ENCODE data around the gene SSNA1. TPM values are rescaled to one million over a fixed set of nuclear protein-coding genes. Genes with fewer than 3 reads are reported as not detected.

SSNA1 gene
- total and polyA plus RNA-seq, 9 of the 15 experiments (the other 6 are each of a cell fraction or from before 2014, with no cell fraction given): 1.9 to 130 (median 57.1) TPM

GRCh38 chr9:137200311-137201204 lies 12.1 kb downstream of the SSNA1 start, which contains the start of gene TPRN (continued):
- TF ChIP-seq CEBPZ (IDR thresholded peaks at IDR 0.05; ENCODE audit: borderline replicate concordance, low read depth, low read length) (peak; percentile 80; the same call in 1 of the 2 replicates), ZBTB2 (IDR thresholded peaks at IDR 0.05) (peak; percentile 60; the same call in 1 of the 2 replicates), SAFB (IDR thresholded peaks at IDR 0.05; ENCODE audit: borderline replicate concordance, low read depth, low read length) (peak; percentile 63; the same call in 1 of the 2 replicates), SIRT6 (IDR thresholded peaks at IDR 0.05; ENCODE audit: low read depth, low read length) (no peak), RFX5 (IDR thresholded peaks at IDR 0.05; ENCODE audit: low read depth, low read length) (no peak), ZNF184 (CRISPR knock-in tag; IDR thresholded peaks at IDR 0.05) (no peak), ETS1 (conservative IDR thresholded peaks at IDR 0.05; ENCODE audit: control insufficient read depth, low read depth, low read length) (peak; percentile 90), ZNF165 (CRISPR knock-in tag; IDR thresholded peaks at IDR 0.05; ENCODE audit: borderline replicate concordance) (no peak), CHD2 (IDR thresholded peaks at IDR 0.05; ENCODE audit: low read depth, low read length) (peak; percentile 84), SMAD4 (CRISPR knock-in tag; conservative IDR thresholded peaks at IDR 0.05) (peak; percentile 79), RNF2 (IDR thresholded peaks at IDR 0.05) (peak; percentile 62; the same call in 1 of the 2 replicates), ZFX (CRISPR knock-in tag; IDR thresholded peaks at IDR 0.05) (peak; percentile 30; the same call in 1 of the 2 replicates), FOS (IDR thresholded peaks at IDR 0.05; ENCODE audit: extremely low read depth, insufficient read length) (peak; percentile 97), BACH1 (tag; IDR thresholded peaks at IDR 0.05) (no peak), ZNF395 (CRISPR knock-in tag; IDR thresholded peaks at IDR 0.05) (0 out of 2 replicates have a peak, but pooled peaks have one; percentile 38), DDX20 (tag; IDR thresholded peaks at IDR 0.05; ENCODE audit: low read depth) (no peak)
- TF ChIP-seq, protein P1, sequence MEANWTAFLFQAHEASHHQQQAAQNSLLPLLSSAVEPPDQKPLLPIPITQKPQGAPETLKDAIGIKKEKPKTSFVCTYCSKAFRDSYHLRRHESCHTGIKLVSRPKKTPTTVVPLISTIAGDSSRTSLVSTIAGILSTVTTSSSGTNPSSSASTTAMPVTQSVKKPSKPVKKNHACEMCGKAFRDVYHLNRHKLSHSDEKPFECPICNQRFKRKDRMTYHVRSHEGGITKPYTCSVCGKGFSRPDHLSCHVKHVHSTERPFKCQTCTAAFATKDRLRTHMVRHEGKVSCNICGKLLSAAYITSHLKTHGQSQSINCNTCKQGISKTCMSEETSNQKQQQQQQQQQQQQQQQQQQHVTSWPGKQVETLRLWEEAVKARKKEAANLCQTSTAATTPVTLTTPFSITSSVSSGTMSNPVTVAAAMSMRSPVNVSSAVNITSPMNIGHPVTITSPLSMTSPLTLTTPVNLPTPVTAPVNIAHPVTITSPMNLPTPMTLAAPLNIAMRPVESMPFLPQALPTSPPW (CRISPR knock-in tag; IDR thresholded peaks at IDR 0.05): peak; percentile 59; the same call in 1 of the 2 replicates
